ENCODE measurements around the gene LIX1. TPM values are rescaled to one million over a fixed set of nuclear protein-coding genes. Genes with fewer than 3 reads are reported as not detected.
"Not testable (repeated sequence)": the region's sequence is repeated elsewhere in the genome, so short reads cannot be mapped to it uniquely, and the experiment has no call there.

LIX1 gene
- total and polyA plus RNA-seq, 2 of the 13 experiments (the other 11 are each of a cell fraction or from before 2014, with no cell fraction given): not detected

GRCh38 chr5:97085459-97086181 lies 56.8 kb downstream of the LIX1 start (continued):
- TF ChIP-seq CREM (IDR thresholded peaks at IDR 0.05): no peak
- TF ChIP-seq CREM (CRISPR knock-in tag; IDR thresholded peaks at IDR 0.05): no peak
- TF ChIP-seq MEIS1 (CRISPR knock-in tag; IDR thresholded peaks at IDR 0.05; ENCODE audit: borderline replicate concordance): no peak
- TF ChIP-seq PHF8 (CRISPR knock-in tag; IDR thresholded peaks at IDR 0.05): no peak
- TF ChIP-seq ZNF713 (CRISPR knock-in tag; IDR thresholded peaks at IDR 0.05): no peak
- no peak for TF ChIP-seq RNF219 (CRISPR knock-in tag; IDR thresholded peaks at IDR 0.05)
- no peak for TF ChIP-seq ZNF569 (CRISPR knock-in tag; IDR thresholded peaks at IDR 0.05; ENCODE audit: borderline replicate concordance)
- no peak for TF ChIP-seq STAT6 (CRISPR knock-in tag; IDR thresholded peaks at IDR 0.05; ENCODE audit: borderline replicate concordance)
- TF ChIP-seq ZBTB26 (CRISPR knock-in tag; IDR thresholded peaks at IDR 0.05; ENCODE audit: borderline replicate concordance): no peak
- TF ChIP-seq ZNF558 (CRISPR knock-in tag; IDR thresholded peaks at IDR 0.05; ENCODE audit: borderline replicate concordance): no peak
- no peak for TF ChIP-seq KMT2A (CRISPR knock-in tag; IDR thresholded peaks at IDR 0.05)
- no peak for TF ChIP-seq NFATC3 (CRISPR knock-in tag; IDR thresholded peaks at IDR 0.05)

GRCh38 chr5:97084782-97085458 lies 57.5 kb downstream of the LIX1 start:
- DNase-seq (ENCODE audit: low spot score); H3K4me2 ChIP-seq (ENCODE audit: low read depth, low read length); H3K27ac ChIP-seq (ENCODE audit: extremely low read length, insufficient read depth, low read length); H3K4me3 ChIP-seq (replicated peaks in 1 of 3; ENCODE audit: insufficient read depth in 1 of 3, low read depth in 2 of 3, low read length in 3 of 3); intact Hi-C loops (cut with micrococcal nuclease; ENCODE audit: unreplicated experiment); H2AFZ ChIP-seq (ENCODE audit: low read length); CTCF ChIA-PET (ENCODE audit: low intra/inter-chr PET ratio, low total read pairs); H3K27me3 ChIP-seq (ENCODE audit: control insufficient read depth in 1 of 2, insufficient read depth in 2 of 2, low read length in 2 of 2); BruUV-seq (replicated peaks); H3K4me1 ChIP-seq (ENCODE audit: insufficient read depth, low read length); H3K79me2 ChIP-seq (ENCODE audit: insufficient read depth, low read length); in situ Hi-C loops (cut with HindIII; ENCODE audit: extremely low pct_ligation_motif_present, low pct_unique_long_range_greater_than_20kb); ATAC-seq; H3K9ac ChIP-seq (ENCODE audit: insufficient read depth, low read depth, low read length); H4K20me1 ChIP-seq (ENCODE audit: insufficient read depth, low read length); H3K36me3 ChIP-seq (replicated peaks in 1 of 2; ENCODE audit: control insufficient read depth in 1 of 2, insufficient read depth in 2 of 2, low read length in 2 of 2); POLR2A ChIA-PET; FAIRE-seq; H3K9me3 ChIP-seq (ENCODE audit: low read length): not testable (repeated sequence)
- WGBS (ENCODE audit: low lambda C conversion rate): 82% methylated on average over 6 of the region's 21 CpGs
